Posterior cingulate gyrus (tissue), 11 donors: ENCODE data around the gene TAF4B.
A peak's percentile ranks its signal among the peaks of the same experiment; 100 is the strongest.
"Not testable (repeated sequence)": the region's sequence is repeated elsewhere in the genome, so short reads cannot be mapped to it uniquely, and the experiment has no call there.

ENCODE experiments used
- DNase-seq, 10 donors: peaks; one replicate each; pipeline versions ENCODE4 v3.0.0 to v3.0.0-alpha.2; 2020 to 2021; ENCODE audit warnings: mixed read lengths in 3 of 10
- intact Hi-C: fragments of 100-400 bp; cut with DNase I; formaldehyde crosslinking; loops from one replicate; pipeline ENCODE4 v1.15.1; 2023

TAF4B gene

DNA sequence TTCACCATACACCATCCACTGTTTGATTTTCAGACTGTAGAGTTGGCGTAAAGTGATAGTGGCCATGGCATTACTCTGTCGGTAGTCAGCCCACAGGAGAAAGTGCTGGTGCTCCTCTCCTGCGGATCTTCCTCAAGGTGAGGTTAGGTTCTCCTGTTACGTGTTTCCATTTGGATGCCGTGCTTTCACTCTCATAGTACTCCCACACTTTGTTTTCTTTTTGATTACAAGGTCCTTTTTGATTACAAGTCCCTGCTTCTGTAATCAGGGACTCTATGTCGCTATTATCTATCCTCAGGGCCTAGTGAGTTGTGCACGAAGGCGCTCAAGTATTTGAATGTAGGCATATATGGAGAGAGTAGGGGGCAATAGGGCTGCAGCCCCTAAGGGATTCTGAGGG is 4.3 kb downstream of the TAF4B start:
- DNase-seq, result no peak
- intact Hi-C loops, result no loop called here

DNA sequence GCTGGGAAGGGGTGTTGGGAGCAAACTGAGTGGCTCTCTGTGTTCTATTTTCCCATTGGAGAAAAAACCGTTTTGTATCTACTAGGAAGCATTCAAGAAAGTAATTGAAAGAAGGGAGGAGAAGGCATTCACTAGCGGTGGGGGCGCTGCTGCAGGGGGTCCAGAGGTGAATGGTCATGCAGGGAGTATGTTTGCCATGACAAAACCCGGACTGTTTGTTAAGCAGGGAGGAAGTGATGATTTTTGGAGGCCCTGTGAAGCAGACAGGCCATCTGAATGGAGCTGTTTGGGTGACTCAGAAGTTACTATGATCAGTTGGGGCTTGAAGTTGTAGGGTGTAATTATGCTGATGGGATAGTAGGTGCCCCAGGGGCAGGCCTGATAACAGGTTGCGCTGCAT is 7.0 kb downstream of the TAF4B start:
- intact Hi-C loops, result no loop called here
- DNase-seq, result no peak

- DNase-seq, intact Hi-C loops: not testable (repeated sequence)
Observed at GRCh38 chr18:26237363-26237762, 11.1 kb downstream of the TAF4B start.

- DNase-seq, intact Hi-C loops: not testable (repeated sequence)
Observed at GRCh38 chr18:26238718-26239117, 12.5 kb downstream of the TAF4B start.

- DNase-seq, intact Hi-C loops: not testable (repeated sequence)
Observed at GRCh38 chr18:26242392-26242791, 16.1 kb downstream of the TAF4B start.

DNA sequence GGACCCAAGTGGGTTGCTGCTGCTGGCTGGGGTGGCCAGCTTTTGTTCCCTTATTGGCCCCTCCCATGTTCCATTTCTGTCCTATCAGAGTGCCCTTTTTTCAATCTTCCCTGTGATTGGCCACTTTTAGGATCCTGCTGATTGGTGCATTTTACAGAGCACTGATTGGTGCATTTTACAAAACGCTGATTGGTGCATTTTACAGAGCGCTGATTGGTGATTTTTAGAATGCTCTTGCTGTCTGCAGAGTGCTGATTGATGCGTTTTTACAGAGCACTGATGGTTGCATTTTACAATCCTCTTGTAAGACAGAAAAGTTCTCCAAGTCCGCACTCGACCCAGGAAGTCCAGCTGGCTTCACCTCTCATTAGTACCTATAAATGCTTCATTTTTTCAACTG is 19.2 kb downstream of the TAF4B start:
- intact Hi-C loops, DNase-seq: not testable (repeated sequence)

GRCh38 chr18:26252411-26252810 is 26.2 kb downstream of the TAF4B start:
- DNase-seq, result no peak
- intact Hi-C loops, result no loop called here

DNA sequence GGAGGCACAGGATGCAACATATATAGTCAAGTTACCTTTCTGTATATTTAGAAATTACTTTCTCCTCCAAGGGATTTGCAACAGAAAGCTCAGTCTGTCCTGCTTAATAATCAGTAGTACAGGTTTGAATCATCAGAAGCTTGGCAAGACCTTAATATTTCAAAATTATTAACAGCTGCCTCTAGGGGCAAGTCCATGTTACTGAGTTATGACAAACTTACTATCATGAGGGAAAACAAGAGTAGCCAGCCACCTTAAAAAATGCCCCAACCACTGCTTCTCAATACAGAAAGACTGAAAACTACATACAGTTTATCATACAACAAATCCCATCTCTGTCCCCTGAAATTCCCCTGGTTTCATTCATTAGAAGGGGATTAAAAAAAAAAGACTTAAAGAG is 28.6 kb downstream of the TAF4B start:
- intact Hi-C loops, DNase-seq: not testable (repeated sequence)

- DNase-seq, result no peak
- intact Hi-C loops, result no loop called here
Observed at GRCh38 chr18:26255695-26256622, 29.7 kb downstream of the TAF4B start.

DNA sequence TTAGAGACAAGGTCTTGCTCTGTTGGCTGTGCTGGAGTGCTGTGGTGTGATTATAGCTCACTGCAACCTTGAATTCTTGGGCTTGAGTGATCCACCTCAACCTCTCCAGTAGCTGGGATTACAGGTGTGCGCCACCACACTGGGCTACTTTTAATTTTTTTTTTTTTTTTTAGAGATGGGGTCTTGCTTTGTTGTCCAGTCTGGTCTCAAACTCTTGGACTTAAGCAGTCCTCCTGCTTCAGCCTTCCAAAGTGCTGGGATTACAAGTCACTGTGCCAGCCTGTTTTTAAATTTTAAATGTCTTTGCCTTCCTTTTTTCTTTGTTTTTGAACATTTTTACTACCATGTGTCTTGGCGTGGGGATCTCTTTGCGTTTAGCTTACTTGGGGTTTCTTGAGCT is 32.5 kb downstream of the TAF4B start:
- intact Hi-C loops, result no loop called here
- no peak for DNase-seq

DNA sequence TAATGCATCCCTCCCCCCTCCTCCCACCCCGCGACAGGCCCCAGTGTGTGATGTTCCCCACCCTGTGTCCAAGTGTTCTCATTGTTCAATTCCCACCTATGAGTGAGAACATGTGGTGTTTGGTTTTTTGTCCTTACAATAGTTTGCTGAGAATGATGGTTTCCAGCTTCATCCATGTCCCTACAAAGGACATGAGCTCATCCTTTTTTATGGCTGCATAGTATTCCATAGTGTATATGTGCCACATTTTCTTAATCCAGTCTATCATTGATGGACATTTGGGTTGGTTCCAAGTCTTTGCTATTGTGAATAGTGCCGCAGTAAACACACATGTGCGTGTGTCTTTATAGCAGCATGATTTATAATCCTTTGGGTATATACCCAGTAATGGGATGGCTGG is 33.2 kb downstream of the TAF4B start:
- DNase-seq, intact Hi-C loops: not testable (repeated sequence)

DNA sequence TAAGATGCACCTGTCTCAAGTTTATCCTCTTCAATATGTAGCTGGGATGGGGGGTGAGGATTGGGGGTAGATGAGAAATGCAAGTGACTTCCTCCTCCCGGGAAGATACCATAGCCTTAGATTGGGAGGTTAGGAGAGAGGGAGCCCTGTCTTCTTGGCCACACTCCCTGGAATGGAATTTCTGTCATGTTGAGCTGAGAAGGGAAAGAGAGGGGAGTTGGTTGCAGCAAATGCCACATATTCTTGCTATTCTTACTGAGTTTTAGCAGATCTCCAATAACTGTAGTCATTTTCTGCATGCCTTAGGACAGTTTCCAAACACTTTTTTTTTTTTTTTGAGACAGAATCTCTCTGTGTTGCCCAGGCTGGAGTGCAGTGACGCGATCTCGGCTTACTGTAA is 35.9 kb downstream of the TAF4B start:
- intact Hi-C loops, result no loop called here
- no peak for DNase-seq

GRCh38 chr18:26267357-26267930 is 41.2 kb downstream of the TAF4B start:
- intact Hi-C loops, result no loop called here
- DNase-seq, result no peak

DNA sequence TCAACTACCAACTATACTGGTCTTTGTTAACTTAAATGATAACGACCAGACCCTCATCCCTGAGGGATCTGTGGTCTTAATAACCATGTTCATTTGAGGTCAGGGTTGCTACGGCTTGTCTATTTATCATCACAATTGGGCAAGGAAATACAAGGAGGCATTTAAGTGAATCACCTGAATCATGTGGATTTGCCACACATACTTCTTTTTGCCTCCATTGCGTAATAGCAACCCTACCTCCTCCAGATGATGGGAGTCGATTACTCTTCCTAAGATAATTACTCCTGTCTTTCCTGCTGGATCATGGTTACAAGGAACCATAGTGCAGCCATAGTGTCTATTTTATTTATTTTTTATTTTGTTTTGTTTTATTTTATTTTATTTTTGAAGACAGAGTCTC is 42.2 kb downstream of the TAF4B start:
- DNase-seq, result no peak
- intact Hi-C loops, result no loop called here

DNA sequence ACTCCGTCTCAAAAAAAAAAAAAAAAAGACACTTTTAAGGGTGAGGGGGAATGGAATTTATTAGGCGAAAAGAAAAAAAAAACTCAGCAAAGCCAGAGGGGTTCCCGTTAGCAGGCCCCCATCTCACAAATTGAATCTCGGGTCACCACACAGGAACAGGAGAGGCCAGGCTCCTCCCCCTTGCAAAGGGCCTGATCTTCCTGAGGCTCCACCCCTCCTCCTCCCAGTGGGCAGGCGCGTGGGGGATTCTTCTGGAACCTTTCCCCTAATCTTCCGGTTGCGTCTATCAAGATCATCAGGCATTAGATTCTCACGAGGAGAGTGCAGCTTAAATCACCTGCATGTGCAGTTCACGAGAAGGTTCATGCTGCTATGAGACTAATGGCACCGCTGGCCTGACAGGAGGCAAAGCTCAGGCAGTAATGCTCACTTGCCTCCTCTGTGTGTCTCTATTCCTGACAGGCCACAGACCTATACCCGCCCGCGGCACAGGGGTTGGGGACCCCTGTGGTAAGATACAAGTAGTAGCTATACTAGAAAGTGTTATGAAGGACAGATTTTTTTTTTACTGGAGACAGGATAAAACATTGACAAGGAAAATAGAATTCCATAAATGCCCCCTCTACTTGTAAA is 45.8 kb downstream of the TAF4B start:
- intact Hi-C loops, result no loop called here
- no peak for DNase-seq

DNA sequence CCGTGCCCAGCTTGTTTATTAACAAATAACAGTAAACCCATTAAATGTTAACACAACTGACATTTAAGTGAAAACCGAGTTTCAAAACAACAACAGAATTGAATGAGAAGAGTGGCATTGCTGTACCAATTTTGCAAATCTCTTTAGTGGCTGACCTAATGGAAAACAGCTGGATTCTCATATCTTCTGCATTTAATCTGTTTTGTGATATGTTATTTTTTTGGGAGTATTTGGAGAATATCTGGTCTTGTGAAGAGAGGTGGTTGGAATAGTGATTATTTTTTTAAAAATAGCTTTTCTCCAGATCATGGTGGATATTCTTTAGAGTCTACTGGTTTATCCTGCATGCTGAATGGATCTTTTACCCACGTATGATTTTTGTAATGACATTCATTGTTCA is 51.1 kb downstream of the TAF4B start:
- no peak for DNase-seq
- intact Hi-C loops, result no loop called here

- no peak for DNase-seq
- intact Hi-C loops, result no loop called here
Observed at GRCh38 chr18:26279428-26279827, 53.2 kb downstream of the TAF4B start.

DNA sequence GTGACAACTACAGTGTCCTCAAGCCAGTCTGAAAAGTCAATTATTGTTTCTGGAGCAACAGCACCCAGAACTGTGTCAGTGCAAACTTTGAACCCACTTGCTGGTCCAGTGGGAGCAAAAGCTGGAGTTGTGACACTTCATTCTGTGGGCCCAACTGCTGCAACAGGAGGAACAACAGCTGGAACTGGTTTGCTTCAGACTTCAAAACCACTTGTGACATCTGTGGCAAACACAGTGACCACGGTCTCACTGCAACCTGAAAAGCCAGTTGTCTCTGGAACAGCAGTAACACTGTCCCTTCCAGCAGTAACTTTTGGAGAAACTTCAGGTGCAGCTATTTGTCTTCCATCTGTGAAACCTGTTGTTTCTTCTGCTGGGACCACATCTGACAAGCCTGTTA is 59.8 kb downstream of the TAF4B start:
- intact Hi-C loops, result no loop called here
- DNase-seq, result no peak

DNA sequence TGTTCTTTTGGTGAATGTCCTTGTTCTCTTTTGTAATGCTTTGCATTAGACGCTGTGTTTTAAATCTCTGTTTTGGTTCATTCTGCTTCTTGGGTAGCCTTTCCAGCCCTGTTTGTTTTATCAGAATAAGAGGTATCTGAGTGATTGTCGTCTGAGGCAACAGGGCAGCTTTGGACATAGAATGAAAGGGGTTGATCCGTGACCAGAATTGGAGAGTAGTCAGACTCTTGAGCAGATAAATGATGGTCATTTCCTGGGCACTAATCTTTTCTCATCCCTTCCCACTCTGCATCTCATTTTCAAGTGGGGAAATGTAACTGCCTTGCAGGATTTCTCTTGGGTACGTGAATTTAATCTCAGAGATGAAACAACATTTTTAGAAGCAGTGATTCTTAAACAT is 61.4 kb downstream of the TAF4B start:
- DNase-seq, result no peak

DNA sequence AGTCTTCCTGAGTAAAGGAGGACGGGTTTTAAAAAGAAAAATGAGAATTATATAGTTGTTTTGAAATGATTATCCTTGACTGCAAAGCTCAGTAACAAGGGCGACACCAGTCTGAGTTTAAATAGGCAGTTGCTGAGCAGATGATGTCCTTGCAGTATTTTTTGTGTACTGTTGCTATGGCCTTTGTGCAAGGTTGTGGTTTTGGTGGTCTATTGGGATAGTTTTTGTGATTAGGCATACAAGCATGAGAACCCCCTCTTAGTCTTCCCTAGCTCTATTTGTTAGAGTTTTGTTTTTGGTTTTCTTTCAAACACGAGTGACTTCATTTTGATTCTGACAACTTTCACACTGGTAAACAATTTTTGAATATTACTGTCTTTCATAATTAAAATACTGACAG is 64.1 kb downstream of the TAF4B start:
- DNase-seq, result no peak
- intact Hi-C loops, result no loop called here

More for the DNA sequence above, 61.4 kb downstream of the TAF4B start:
- intact Hi-C loops, result no loop called here

GRCh38 chr18:26293982-26294381 is 67.7 kb downstream of the TAF4B start:
- intact Hi-C loops, result no loop called here
- DNase-seq, result no peak

DNA sequence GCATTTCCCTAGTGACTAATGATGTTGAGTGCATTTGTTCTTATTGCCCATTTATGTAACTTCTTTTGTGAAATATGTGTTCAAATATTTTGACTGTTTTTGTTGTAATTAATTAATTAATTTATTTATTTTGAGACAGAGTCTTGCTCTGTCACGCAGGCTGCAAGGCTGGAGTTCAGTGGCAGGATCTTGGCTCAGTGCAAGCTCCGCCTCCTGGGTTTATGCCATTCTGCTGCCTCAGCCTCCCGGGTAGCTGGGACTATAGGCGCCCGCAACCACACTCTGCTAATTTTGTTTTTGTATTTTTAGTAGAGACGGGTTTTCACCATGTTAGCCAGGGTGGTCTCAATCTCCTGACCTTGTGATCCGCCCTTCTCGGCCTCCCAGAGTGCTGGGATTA is 71.9 kb downstream of the TAF4B start:
- intact Hi-C loops, result no loop called here
- DNase-seq, result peak in 4 of 10 donors; percentile 21 to 80 (median 25)
